AG04450 (cell line): ENCODE data around the gene FNDC7. TPM values are rescaled to one million over a fixed set of nuclear protein-coding genes. Genes with fewer than 3 reads are reported as not detected.

ENCODE experiments used
- CTCF ChIA-PET: fragments of 300-600, 350-600 bp; formaldehyde crosslinking; extraction: SDS; loops from one replicate; lab custom pipeline; 2022; ENCODE audit warnings: antibody characterized with exemption, inconsistent platforms; lab: Charles Lee
- POLR2A ChIA-PET: fragments of 350-600 bp; formaldehyde crosslinking; extraction: SDS; loops from one replicate; lab custom pipeline; 2021; ENCODE audit warnings: antibody characterized with exemption, inconsistent platforms; lab: Yijun Ruan, JAX
- DNase-seq: peaks from one replicate; pipeline ENCODE4 v3.0.0-alpha.2; 2011; ENCODE audit warnings: low read depth, low spot score
- H3K27ac ChIP-seq: one replicate; pipeline ENCODE4 v1.5.1; 2012; ENCODE audit warnings: low read depth, low read length, control low read depth
- H3K27me3 ChIP-seq: one replicate; pipeline ENCODE4 v1.6.0; 2012; ENCODE audit warnings: low read length; ENCODE audit not compliant: control insufficient read depth, insufficient read depth
- H3K4me3 ChIP-seq: 2 replicates; pipeline ENCODE4 v1.5.1; 2011; ENCODE audit warnings: mild to moderate bottlenecking, low read depth, low read length, control low read depth
- H3K9me3 ChIP-seq: 2 replicates; pipeline ENCODE4 v1.5.1; 2012; ENCODE audit warnings: low read length; ENCODE audit not compliant: control insufficient read depth, insufficient read depth
- CTCF ChIP-seq: IDR thresholded peaks from 2 replicates; pipeline ENCODE4 v1.5.1; 2011; ENCODE audit warnings: low read depth, low read length, control low read depth, inconsistent platforms
- polyA plus RNA-seq: library from polyadenylated mRNA; depleted of rRNA; stranded (reverse); fragments of >200 nt; gene quantifications from 2 replicates; pipeline ENCODE4 v1.2.3, GENCODE V29; 2011

Gene FNDC7
- polyA plus RNA-seq, 1 experiment, result not detected

GRCh38 chr1:108753363-108753762, 40.7 kb downstream of the FNDC7 start:
- Histone ChIP-seq H3K27ac (no peak overlapping the region), H3K4me3 (no peak overlapping the region), H3K9me3 (no peaks in the 10 kb centered on the region), H3K27me3 (no peaks in the 10 kb centered on the region)
- ChIA-PET POLR2A (no interaction called here), CTCF (interaction anchor here (0.9 to 1.7 kb wide), 2 partner anchors 9 to 145 kb away, joined by 4 to 6 read pairs; no protein-coding TSS in a partner anchor)
- no peak for TF ChIP-seq CTCF
- no peak for DNase-seq

- CTCF ChIA-PET, result no interaction called here
- Histone ChIP-seq H3K27ac (no peak overlapping the region), H3K27me3 (no peaks in the 10 kb centered on the region), H3K4me3 (no peak overlapping the region), H3K9me3 (no peaks in the 10 kb centered on the region)
- no peak for TF ChIP-seq CTCF
- DNase-seq, result no peak
- POLR2A ChIA-PET, result no interaction called here
These were observed 46.1 kb downstream of the FNDC7 start for GRCh38 chr1:108758796-108759195.

GRCh38 chr1:108767115-108767514, 54.4 kb downstream of the FNDC7 start:
- no peak for DNase-seq
- CTCF ChIA-PET, result no interaction called here
- Histone ChIP-seq H3K4me3 (no peak overlapping the region), H3K27ac (no peak overlapping the region), H3K9me3 (no peaks in the 10 kb centered on the region), H3K27me3 (no peaks in the 10 kb centered on the region)
- POLR2A ChIA-PET, result no interaction called here
- TF ChIP-seq CTCF, result no peak

- Histone ChIP-seq H3K9me3 (no peaks in the 10 kb centered on the region), H3K27me3 (no peaks in the 10 kb centered on the region), H3K4me3 (no peak overlapping the region), H3K27ac (no peak overlapping the region)
- DNase-seq, result no peak
- TF ChIP-seq CTCF, result no peak
- ChIA-PET CTCF (no interaction called here), POLR2A (no interaction called here)
These were observed 55.0 kb downstream of the FNDC7 start for GRCh38 chr1:108767708-108768107.

GRCh38 chr1:108777839-108778238, 65.1 kb downstream of the FNDC7 start:
- H3K27me3 ChIP-seq, result no peaks in the 10 kb centered on the region
- ChIA-PET POLR2A (no interaction called here), CTCF (interaction anchor here (1.1 to 1.7 kb wide), 3 partner anchors 12 to 119 kb away, joined by 3 to 4 read pairs (median 3); no protein-coding TSS in a partner anchor)
- no peaks in the 10 kb centered on the region for H3K9me3 ChIP-seq
- no peak for TF ChIP-seq CTCF
- H3K4me3 ChIP-seq, result no peak overlapping the region
- DNase-seq, result no peak
- no peak overlapping the region for H3K27ac ChIP-seq
